Loucy (cell line): ENCODE results near the gene SETD2.

ENCODE experiments used
- H2AFZ ChIP-seq: fragments of 200-600 bp; sonication (generic); 2 replicates; pipeline ENCODE4 v1.6.0; 2016; ENCODE audit warnings: antibody characterized with exemption, mild to moderate bottlenecking, low read length, moderate library complexity
- H3F3A ChIP-seq: fragments of 200-600 bp; 2 replicates; pipeline ENCODE4 v1.6.0; 2016; ENCODE audit warnings: antibody characterized with exemption, low read depth, mild to moderate bottlenecking
- H3K27me3 ChIP-seq: fragments of 200-600 bp; sonication (generic); 2 replicates; pipeline ENCODE4 v1.6.1; 2014; ENCODE audit warnings: low read length, mild to moderate bottlenecking; ENCODE audit not compliant: insufficient read depth, poor library complexity, severe bottlenecking
- H3K36me3 ChIP-seq: fragments of 200-600 bp; sonication (generic); 2 replicates; pipeline ENCODE4 v1.6.1; 2016; ENCODE audit warnings: low read length; ENCODE audit not compliant: insufficient read depth
- H3K4me1 ChIP-seq: fragments of 200-600 bp; sonication (generic); 2 replicates; pipeline ENCODE4 v1.5.1; 2014; ENCODE audit warnings: low read length, mild to moderate bottlenecking; ENCODE audit not compliant: insufficient read depth, poor library complexity, severe bottlenecking
- H3K4me2 ChIP-seq: fragments of 200-600 bp; sonication (generic); 2 replicates; pipeline ENCODE4 v1.6.0; 2014; ENCODE audit warnings: antibody characterized with exemption, low read length, low read depth, mild to moderate bottlenecking; ENCODE audit not compliant: poor library complexity, severe bottlenecking
- H3K4me3 ChIP-seq: fragments of 200-600 bp; sonication (generic); 2 replicates; pipeline ENCODE4 v1.5.1; 2014; ENCODE audit warnings: low read length, mild to moderate bottlenecking, mixed read lengths; ENCODE audit not compliant: poor library complexity, severe bottlenecking
- H3K79me2 ChIP-seq: fragments of 200-600 bp; sonication (generic); 2 replicates; pipeline ENCODE4 v1.6.1; 2014; ENCODE audit warnings: low read length; ENCODE audit not compliant: insufficient read depth
- H3K9ac ChIP-seq: fragments of 200-600 bp; sonication (generic); 2 replicates; pipeline ENCODE4 v1.6.0; 2014; ENCODE audit warnings: mild to moderate bottlenecking, low read depth, low read length, moderate library complexity; ENCODE audit not compliant: poor library complexity, severe bottlenecking
- H3K9me2 ChIP-seq: fragments of 200-600 bp; sonication (generic); replicated peaks from 2 replicates; pipeline ENCODE4 v1.6.1; 2016; ENCODE audit warnings: low read depth, low read length, mixed read lengths
- H3K9me3 ChIP-seq: fragments of 200-600 bp; sonication (generic); 2 replicates; pipeline ENCODE4 v1.6.1; 2014; ENCODE audit warnings: mild to moderate bottlenecking, antibody characterized with exemption, low read length, low read depth; ENCODE audit not compliant: insufficient read depth
- H4K20me1 ChIP-seq: fragments of 200-600 bp; sonication (generic); 2 replicates; pipeline ENCODE4 v1.6.0; 2014; ENCODE audit warnings: antibody characterized with exemption, low read length, mild to moderate bottlenecking; ENCODE audit not compliant: insufficient read depth, poor library complexity, severe bottlenecking
- CTCF ChIP-seq: fragments of 200-600 bp; sonication (generic); conservative IDR thresholded peaks from 2 replicates; pipeline ENCODE4 v1.5.1; 2014; ENCODE audit warnings: mild to moderate bottlenecking, antibody characterized with exemption, low read length
- EZH2phosphoT487 ChIP-seq: fragments of 200-600 bp; IDR thresholded peaks from 2 replicates; pipeline ENCODE4 v1.6.1; 2018; ENCODE audit warnings: antibody characterized with exemption, mild to moderate bottlenecking, moderate library complexity, borderline replicate concordance

Gene SETD2

GRCh38 chr3:47000198-47000815 lies 163.6 kb downstream of the SETD2 start:
- H3K9me3 ChIP-seq: no peaks in the 10 kb centered on the region
- H3K79me2 ChIP-seq: no peaks in the 10 kb centered on the region
- H4K20me1 ChIP-seq: no peaks in the 10 kb centered on the region
- no peaks in the 10 kb centered on the region for H3K27me3 ChIP-seq
- H3K4me1 ChIP-seq: peaks cover 18% of the 10 kb centered on the region
- no peak overlapping the region for H3K4me3 ChIP-seq
- TF ChIP-seq CTCF (no peak), EZH2phosphoT487 (no peak)
- H3F3A ChIP-seq: no peaks in the 10 kb centered on the region
- H3K36me3 ChIP-seq: peaks cover 64% of the 10 kb centered on the region; the same call in 1 of the 2 replicates
- H2AFZ ChIP-seq: no peak overlapping the region
- H3K9me2 ChIP-seq: no peaks in the 10 kb centered on the region
- no peak overlapping the region for H3K9ac ChIP-seq
- no peak overlapping the region for H3K4me2 ChIP-seq

GRCh38 chr3:46999516-47000197 lies 164.3 kb downstream of the SETD2 start:
- Histone ChIP-seq H3K36me3 (peaks cover 59% of the 10 kb centered on the region; the same call in 1 of the 2 replicates), H2AFZ (no peak overlapping the region), H3F3A (no peaks in the 10 kb centered on the region), H3K79me2 (no peaks in the 10 kb centered on the region), H3K9me3 (no peaks in the 10 kb centered on the region), H4K20me1 (no peaks in the 10 kb centered on the region), H3K4me3 (no peak overlapping the region), H3K9me2 (no peaks in the 10 kb centered on the region), H3K27me3 (no peaks in the 10 kb centered on the region), H3K9ac (no peak overlapping the region), H3K4me2 (no peak overlapping the region), H3K4me1 (peaks cover 18% of the 10 kb centered on the region)
- TF ChIP-seq EZH2phosphoT487: no peak
- TF ChIP-seq CTCF: no peak

GRCh38 chr3:46998852-46999515 lies 164.9 kb downstream of the SETD2 start:
- H3K4me3 ChIP-seq: no peak overlapping the region
- H3K9ac ChIP-seq: no peak overlapping the region
- no peaks in the 10 kb centered on the region for H4K20me1 ChIP-seq
- peaks cover 56% of the 10 kb centered on the region; the same call in 1 of the 2 replicates for H3K36me3 ChIP-seq
- no peaks in the 10 kb centered on the region for H3K79me2 ChIP-seq
- no peaks in the 10 kb centered on the region for H3K9me3 ChIP-seq
- H3F3A ChIP-seq: no peaks in the 10 kb centered on the region
- TF ChIP-seq CTCF: no peak
- no peak for TF ChIP-seq EZH2phosphoT487
- peaks cover 18% of the 10 kb centered on the region for H3K4me1 ChIP-seq
- no peaks in the 10 kb centered on the region for H3K27me3 ChIP-seq
- H3K4me2 ChIP-seq: no peak overlapping the region
- H2AFZ ChIP-seq: no peak overlapping the region
- no peaks in the 10 kb centered on the region for H3K9me2 ChIP-seq
